HL-60/S4 (cell line): Measurements from ENCODE around the gene TMEM258.

ENCODE experiments used
- in situ Hi-C: fragments of 300-500 bp; cut with MboI; formaldehyde crosslinking; loops from 2 replicates; pipeline ENCODE4 v1.14.3; 2022; ENCODE audit warnings: low sequenced_read_pairs

Gene TMEM258

GRCh38 chr11:61762223-61762615 is 30.2 kb downstream of the TMEM258 start:
- in situ Hi-C loops, result no loop called here

GRCh38 chr11:61761440-61762222 is 30.8 kb downstream of the TMEM258 start:
- in situ Hi-C loops, result no loop called here

- in situ Hi-C loops, result no loop called here
Observed at GRCh38 chr11:61760946-61761345, 31.5 kb downstream of the TMEM258 start.

GRCh38 chr11:61757213-61757862 is 35.1 kb downstream of the TMEM258 start:
- in situ Hi-C loops, result no loop called here

- in situ Hi-C loops, result no loop called here
Observed at GRCh38 chr11:61756452-61757212, 35.8 kb downstream of the TMEM258 start.

GRCh38 chr11:61756147-61756451 is 36.3 kb downstream of the TMEM258 start:
- in situ Hi-C loops, result no loop called here

- in situ Hi-C loops, result no loop called here
Observed at GRCh38 chr11:61754534-61755482, 37.6 kb downstream of the TMEM258 start.

GRCh38 chr11:61753672-61754071 is 38.7 kb downstream of the TMEM258 start:
- in situ Hi-C loops, result no loop called here

- in situ Hi-C loops, result no loop called here
Observed at GRCh38 chr11:61752925-61753521, 39.4 kb downstream of the TMEM258 start.

GRCh38 chr11:61752117-61752924 is 40.1 kb downstream of the TMEM258 start, which contains the start of gene MYRF:
Gene MYRF (plus strand): TSS chr11:61752636. CDS start chr11:61752745, 109 bp downstream.
- in situ Hi-C loops, result no loop called here

- in situ Hi-C loops, result no loop called here
Observed at GRCh38 chr11:61751384-61751783, 41.0 kb downstream of the TMEM258 start.

GRCh38 chr11:61750631-61751273 is 41.6 kb downstream of the TMEM258 start:
- in situ Hi-C loops, result no loop called here

GRCh38 chr11:61749591-61750217 is 42.7 kb downstream of the TMEM258 start:
- in situ Hi-C loops, result no loop called here

- in situ Hi-C loops, result no loop called here
Observed at GRCh38 chr11:61747967-61748285, 44.5 kb downstream of the TMEM258 start.

- in situ Hi-C loops, result no loop called here
Observed at GRCh38 chr11:61747192-61747966, 45.0 kb downstream of the TMEM258 start.

GRCh38 chr11:61746442-61747191 is 45.8 kb downstream of the TMEM258 start:
- in situ Hi-C loops, result no loop called here

GRCh38 chr11:61745781-61746441 is 46.5 kb downstream of the TMEM258 start:
- in situ Hi-C loops, result no loop called here
